K562 (cell line): ENCODE measurements around the gene ZBTB7A. TPM values are rescaled to one million over a fixed set of nuclear protein-coding genes. Genes with fewer than 3 reads are reported as not detected.

Source experiments
- BRD9 ChIP-seq: fragments of 450-650 bp; IDR thresholded peaks from 2 replicates; pipeline ENCODE4 v1.6.1; 2018; ENCODE audit warnings: low read depth; ENCODE audit not compliant: partially characterized antibody
- CREB1 ChIP-seq, 2 experiments: sonication (generic) in 1 of 2; formaldehyde crosslinking in 1 of 2; IDR thresholded peaks; 2 replicates each; pipeline versions ENCODE4 v1.6.1 to v1.8.0; 2012 to 2022; ENCODE audit warnings: inconsistent platforms in 1 of 2, mild to moderate bottlenecking in 1 of 2, missing genetic modification reagents in 1 of 2, moderate library complexity in 1 of 2
- CREBBP ChIP-seq: IDR thresholded peaks from one replicate; pipeline ENCODE4 v1.6.1; 2012; ENCODE audit warnings: low read depth, mild to moderate bottlenecking, control low read depth, inconsistent platforms, low read length
- DDX20 ChIP-seq: fragments of 450-650 bp; IDR thresholded peaks from 2 replicates; pipeline ENCODE4 v1.6.1; 2016; ENCODE audit warnings: missing genetic modification characterization, low read depth, mild to moderate bottlenecking, missing compliant biosample characterization, moderate library complexity
- EGR1 ChIP-seq: fragments of 450-650 bp; conservative IDR thresholded peaks from 2 replicates; pipeline ENCODE4 v1.6.1; 2017; ENCODE audit warnings: mild to moderate bottlenecking
- FOXP4 ChIP-seq: sonication (generic); formaldehyde crosslinking; IDR thresholded peaks from 2 replicates; pipeline ENCODE4 v1.8.0; 2022; ENCODE audit warnings: mild to moderate bottlenecking, missing genetic modification reagents, borderline replicate concordance
- KLF10 ChIP-seq: fragments of 250-450 bp; sonication (Bioruptor Pico); IDR thresholded peaks from 2 replicates; pipeline ENCODE4 v1.6.1; 2021; ENCODE audit warnings: matching md5 sums
- POLR2AphosphoS5 ChIP-seq: IDR thresholded peaks from 2 replicates; pipeline ENCODE4 v1.6.1; 2011; ENCODE audit warnings: mild to moderate bottlenecking, low read depth, low read length, moderate library complexity; ENCODE audit not compliant: control insufficient read depth, insufficient read depth
- THAP12 ChIP-seq: fragments of 250-450 bp; sonication (Bioruptor Pico); IDR thresholded peaks from 2 replicates; pipeline ENCODE4 v1.9.0; 2021; ENCODE audit warnings: mild to moderate bottlenecking, inconsistent platforms
- TRIM28 ChIP-seq: fragments of 450-650 bp; IDR thresholded peaks from 2 replicates; pipeline ENCODE4 v1.6.1; 2017
- ZFX ChIP-seq: sonication (generic); formaldehyde crosslinking; IDR thresholded peaks from 2 replicates; pipeline ENCODE4 v1.8.0; 2022; ENCODE audit warnings: mild to moderate bottlenecking, missing genetic modification reagents, moderate library complexity
- ZNF143 ChIP-seq: sonication (generic); formaldehyde crosslinking; IDR thresholded peaks from 2 replicates; pipeline ENCODE4 v1.9.0; 2022; ENCODE audit warnings: mild to moderate bottlenecking, missing genetic modification reagents
- ZNF518B ChIP-seq: fragments of 250-450 bp; sonication (Bioruptor Pico); IDR thresholded peaks from 2 replicates; pipeline ENCODE4 v1.5.0; 2021; ENCODE audit warnings: mild to moderate bottlenecking, moderate library complexity
- ZZZ3 ChIP-seq: fragments of 450-650 bp; IDR thresholded peaks from 2 replicates; pipeline ENCODE4 v1.6.1; 2016; ENCODE audit warnings: antibody characterized with exemption, mild to moderate bottlenecking, moderate library complexity
- polyA plus RNA-seq, 8 experiments: library from polyadenylated mRNA; depleted of rRNA in 4 of 8; stranded (reverse) in 5 of 8; unstranded in 3 of 8; fragments of >200 nt; fragmentation: Nextera tagmentation in 2 of 8; fragmentation: Illumina TruSeq in 1 of 8; extraction: Ambion mirVana in 2 of 8; extraction: Trizol in 1 of 8; gene quantifications; 2 replicates each; pipeline versions ENCODE4 v1.2.1 to v1.2.3, GENCODE V29; 2011 to 2014; ENCODE audit warnings: inconsistent platforms in 1 of 8, missing spikeins in 1 of 8
- total RNA-seq, 7 experiments: library from RNA; depleted of rRNA in 6 of 7; stranded (reverse); fragments of >200 nt in 6 of 7; fragmentation: Illumina TruSeq in 2 of 7; extraction: Trizol in 2 of 7; gene quantifications; 2 replicates each; pipeline versions ENCODE4 v1.2.1 to v1.2.3, GENCODE V29; 2011 to 2021; ENCODE audit warnings: low replicate concordance in 1 of 7
- TF ChIP-seq, protein P1 (sequence below): fragments of 250-450 bp; sonication (Bioruptor Pico); IDR thresholded peaks from 2 replicates; pipeline ENCODE4 v1.8.0; 2022; ENCODE audit warnings: inconsistent platforms
- TF ChIP-seq, protein P2 (sequence below): sonication (generic); formaldehyde crosslinking; IDR thresholded peaks from 2 replicates; pipeline ENCODE4 v1.8.1; 2023; ENCODE audit warnings: mild to moderate bottlenecking, missing genetic modification reagents, moderate library complexity

ZBTB7A gene
- total and polyA plus RNA-seq, 9 of the 15 experiments (the other 6 are each of a cell fraction or from before 2014, with no cell fraction given), result 0.11 to 34.0 (median 4.6) TPM

DNA sequence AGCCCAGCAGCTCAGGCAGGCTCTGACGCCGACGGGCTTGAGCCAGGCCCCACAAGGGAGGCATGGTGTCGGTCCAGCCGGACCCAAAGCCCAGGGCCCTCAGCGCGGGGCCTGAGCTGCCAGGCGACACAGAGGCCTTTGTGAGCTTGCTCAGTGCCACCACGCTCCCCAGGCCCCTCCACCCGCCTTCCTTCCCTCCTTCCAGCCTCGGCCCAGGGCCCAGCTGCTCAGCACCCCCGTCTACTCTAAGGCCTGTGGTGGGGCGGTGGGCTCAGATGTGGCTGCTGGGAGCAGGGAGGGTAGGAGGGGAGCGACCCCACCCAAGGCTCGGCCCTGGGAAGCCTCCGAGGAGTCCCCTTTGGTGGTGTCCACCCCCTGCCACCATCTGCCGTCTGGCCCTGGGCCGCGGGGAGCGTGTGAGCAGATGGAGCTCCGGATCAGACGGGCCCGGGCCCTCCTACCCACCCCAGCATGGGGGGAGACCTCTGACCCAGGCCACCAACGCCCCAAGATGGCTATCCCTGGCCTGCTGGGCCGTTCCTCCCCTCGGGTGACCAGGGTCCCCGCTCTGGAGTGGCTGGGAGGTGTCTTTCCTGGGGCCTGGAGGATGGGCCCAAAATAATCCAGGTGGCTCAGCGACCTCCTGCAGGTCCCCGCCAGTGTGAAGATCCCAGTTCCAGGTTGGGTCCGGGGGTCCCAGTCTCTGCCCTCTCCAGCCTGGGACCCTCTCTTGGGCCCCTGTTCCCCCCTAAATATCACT, 7.8 kb downstream of the ZBTB7A start (continued):
- TF ChIP-seq FOXP4 (CRISPR knock-in tag), result 0 out of 2 replicates have a peak, but pooled peaks have one; percentile 39
- peak; percentile 62 for TF ChIP-seq ZFX (CRISPR knock-in tag)
- no peak for TF ChIP-seq DDX20 (tag)
- TF ChIP-seq EGR1, result no peak
- TF ChIP-seq ZNF518B (CRISPR knock-in tag), result no peak
- no peak for TF ChIP-seq CREBBP
- no peak for TF ChIP-seq TRIM28
- TF ChIP-seq ZNF143, result no peak
- TF ChIP-seq, protein P1, sequence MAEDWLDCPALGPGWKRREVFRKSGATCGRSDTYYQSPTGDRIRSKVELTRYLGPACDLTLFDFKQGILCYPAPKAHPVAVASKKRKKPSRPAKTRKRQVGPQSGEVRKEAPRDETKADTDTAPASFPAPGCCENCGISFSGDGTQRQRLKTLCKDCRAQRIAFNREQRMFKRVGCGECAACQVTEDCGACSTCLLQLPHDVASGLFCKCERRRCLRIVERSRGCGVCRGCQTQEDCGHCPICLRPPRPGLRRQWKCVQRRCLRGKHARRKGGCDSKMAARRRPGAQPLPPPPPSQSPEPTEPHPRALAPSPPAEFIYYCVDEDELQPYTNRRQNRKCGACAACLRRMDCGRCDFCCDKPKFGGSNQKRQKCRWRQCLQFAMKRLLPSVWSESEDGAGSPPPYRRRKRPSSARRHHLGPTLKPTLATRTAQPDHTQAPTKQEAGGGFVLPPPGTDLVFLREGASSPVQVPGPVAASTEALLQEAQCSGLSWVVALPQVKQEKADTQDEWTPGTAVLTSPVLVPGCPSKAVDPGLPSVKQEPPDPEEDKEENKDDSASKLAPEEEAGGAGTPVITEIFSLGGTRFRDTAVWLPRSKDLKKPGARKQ (CRISPR knock-in tag), result no peak
- no peak for TF ChIP-seq ZZZ3
- TF ChIP-seq, protein P2, sequence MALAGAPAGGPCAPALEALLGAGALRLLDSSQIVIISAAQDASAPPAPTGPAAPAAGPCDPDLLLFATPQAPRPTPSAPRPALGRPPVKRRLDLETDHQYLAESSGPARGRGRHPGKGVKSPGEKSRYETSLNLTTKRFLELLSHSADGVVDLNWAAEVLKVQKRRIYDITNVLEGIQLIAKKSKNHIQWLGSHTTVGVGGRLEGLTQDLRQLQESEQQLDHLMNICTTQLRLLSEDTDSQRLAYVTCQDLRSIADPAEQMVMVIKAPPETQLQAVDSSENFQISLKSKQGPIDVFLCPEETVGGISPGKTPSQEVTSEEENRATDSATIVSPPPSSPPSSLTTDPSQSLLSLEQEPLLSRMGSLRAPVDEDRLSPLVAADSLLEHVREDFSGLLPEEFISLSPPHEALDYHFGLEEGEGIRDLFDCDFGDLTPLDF (CRISPR knock-in tag), result no peak
- TF ChIP-seq POLR2AphosphoS5, result no peak
- TF ChIP-seq CREB1 (IDR thresholded peaks at IDR 0.05), result no peak
- no peak for TF ChIP-seq CREB1 (CRISPR knock-in tag; IDR thresholded peaks at IDR 0.05)
- TF ChIP-seq BRD9, result no peak
- TF ChIP-seq THAP12, result no peak
- no peak for TF ChIP-seq KLF10 (CRISPR knock-in tag)
